Naive thymus-derived CD4-positive, alpha-beta T cell (primary cell): Measurements from ENCODE around the gene TAS2R3. TPM values are rescaled to one million over a fixed set of nuclear protein-coding genes. Genes with fewer than 3 reads are reported as not detected.

Experiments used
- ATAC-seq: fragments of 150-1000 bp; cut with Tn5 transposase; 2 replicates; pipeline ENCODE4 v1.10.0; 2021; ENCODE audit warnings: mild to moderate bottlenecking, moderate library complexity
- CTCF ChIA-PET: fragments of 350-600 bp; sonication (Branson Sonifier 250); formaldehyde crosslinking; loops from one replicate; lab custom pipeline; 2021; ENCODE audit warnings: antibody characterized with exemption; lab: Charles Lee
- POLR2A ChIA-PET: fragments of 350-600 bp; sonication (Branson Sonifier 250); formaldehyde crosslinking; loops from one replicate; lab custom pipeline; 2021; ENCODE audit warnings: antibody characterized with exemption, inconsistent platforms; lab: Charles Lee
- DNase-seq, 9 donors: peaks; one replicate each; pipeline versions ENCODE4 v3.0.0 to v3.0.0-alpha.2; 2020 to 2022; ENCODE audit warnings: mixed read lengths in 1 of 9
- H3K27ac ChIP-seq: one replicate; pipeline ENCODE4 v1.7.0; 2013; ENCODE audit warnings: mild to moderate bottlenecking, low read depth, low read length, moderate library complexity
- H3K27me3 ChIP-seq, 2 donors: one replicate each; pipeline ENCODE4 v1.7.0; 2013; ENCODE audit warnings: low read length in 2 of 2, mild to moderate bottlenecking in 2 of 2, moderate library complexity in 2 of 2; ENCODE audit not compliant: control insufficient read depth in 2 of 2, insufficient read depth in 2 of 2
- H3K36me3 ChIP-seq, 3 experiments: 1 replicate in 2 of 3; 2 replicates in 1 of 3; pipeline ENCODE4 v1.7.0; 2013; ENCODE audit warnings: low read length in 3 of 3, mild to moderate bottlenecking in 3 of 3, moderate library complexity in 1 of 3; ENCODE audit not compliant: insufficient read depth in 3 of 3, control insufficient read depth in 2 of 3
- H3K4me1 ChIP-seq, 2 donors: one replicate each; pipeline ENCODE4 v1.7.0; 2013; ENCODE audit warnings: low read length in 2 of 2, mild to moderate bottlenecking in 2 of 2, moderate library complexity in 1 of 2; ENCODE audit not compliant: control insufficient read depth in 2 of 2, insufficient read depth in 2 of 2
- H3K4me3 ChIP-seq: 2 replicates; pipeline ENCODE4 v1.7.0; 2013; ENCODE audit warnings: mild to moderate bottlenecking, low read length
- H3K9me3 ChIP-seq, 3 experiments: 1 replicate in 2 of 3; 2 replicates in 1 of 3; pipeline ENCODE4 v1.7.0; 2013; ENCODE audit warnings: low read length in 3 of 3; ENCODE audit not compliant: control insufficient read depth in 2 of 3
- H3K27ac Mint-ChIP-seq, 9 donors: one replicate each; pipeline ENCODE4 v1.8.0; 2020 to 2022; ENCODE audit warnings: mixed read lengths in 9 of 9, mild to moderate bottlenecking in 8 of 9, moderate library complexity in 5 of 9, inconsistent platforms in 2 of 9
- H3K27me3 Mint-ChIP-seq, 5 donors: one replicate each; pipeline ENCODE4 v1.8.0; 2021 to 2022; ENCODE audit warnings: mixed read lengths in 5 of 5, mild to moderate bottlenecking in 1 of 5
- H3K36me3 Mint-ChIP-seq, 5 donors: one replicate each; pipeline ENCODE4 v1.8.0; 2020 to 2022; ENCODE audit warnings: mixed read lengths in 5 of 5, mild to moderate bottlenecking in 3 of 5, inconsistent platforms in 1 of 5
- H3K4me1 Mint-ChIP-seq, 7 donors: one replicate each; pipeline ENCODE4 v1.8.0; 2020 to 2022; ENCODE audit warnings: mixed read lengths in 7 of 7, mild to moderate bottlenecking in 3 of 7, inconsistent platforms in 1 of 7
- H3K4me3 Mint-ChIP-seq, 10 donors: one replicate each; pipeline ENCODE4 v1.8.0; 2020 to 2022; ENCODE audit warnings: mild to moderate bottlenecking in 10 of 10, mixed read lengths in 10 of 10, moderate library complexity in 6 of 10, inconsistent platforms in 2 of 10
- H3K9me3 Mint-ChIP-seq, 11 donors: one replicate each; pipeline ENCODE4 v1.8.0; 2020 to 2022; ENCODE audit warnings: mixed read lengths in 11 of 11, mild to moderate bottlenecking in 4 of 11, inconsistent platforms in 1 of 11, moderate library complexity in 1 of 11
- intact Hi-C, 2 donors: fragments of 100-400 bp; cut with micrococcal nuclease; formaldehyde crosslinking; loops; one replicate each; pipeline ENCODE4 v1.15.1; 2023
- polyA plus RNA-seq, 2 donors: library from polyadenylated mRNA; unstranded; fragments of 300-500 nt; fragmentation: Illumina TruSeq; gene quantifications; one replicate each; pipeline ENCODE4 v1.2.3, GENCODE V29; 2021
- total RNA-seq, 6 experiments: library from RNA in 5 of 6; stranded (reverse) in 5 of 6; gene quantifications; 1 replicate in 5 of 6; 2 replicates in 1 of 6; pipeline ENCODE4 v1.2.3 and lab custom pipeline; 2021 to 2026

TAS2R3 gene
- 10 to 100 TPM in 1 of 5 experiments, 1 to 10 TPM in 4; 1.2 to 11.4 (median 1.9) TPM for total RNA-seq
- not detected for polyA plus RNA-seq
- not detected for total RNA-seq (lab: John Stamatoyannopoulos, UW)

DNA sequence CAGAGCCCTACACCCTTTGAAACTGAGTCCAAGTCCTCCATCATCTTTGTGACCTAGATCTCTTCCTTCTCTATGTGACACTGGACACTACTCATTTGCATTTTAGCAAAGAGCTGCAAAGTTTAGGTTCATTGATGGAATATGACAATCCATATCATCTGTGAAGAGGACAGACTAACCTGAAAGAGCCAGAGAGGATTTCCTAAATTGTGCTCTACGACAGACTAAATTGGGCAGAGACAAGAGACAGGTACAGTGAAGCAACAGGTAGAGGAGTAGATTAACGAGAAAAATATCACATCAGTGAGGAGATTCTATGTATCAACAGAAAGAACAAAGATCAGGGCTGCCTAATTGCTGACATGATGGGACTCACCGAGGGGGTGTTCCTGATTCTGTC lies at the start of gene TAS2R3:
TAS2R3 (plus strand) TSS at position 301 of the 400 bp plus-strand sequence; CDS start at position 363, 62 bp downstream.
- ChIA-PET POLR2A (no interaction called here), CTCF (no interaction called here)
- Mint-ChIP-seq H3K4me1 (peaks cover 0 to 14% (median 10%) of the 10 kb centered on the region in 7 donors), H3K9me3 (peaks cover 0 to 2% (median 0%) of the 10 kb centered on the region in 11 donors), H3K36me3 (peaks cover 9 to 79% (median 62%) of the 10 kb centered on the region in 5 donors), H3K27ac (no peak within 1 kb of the TSS), H3K27me3 (no peaks in the 10 kb centered on the region), H3K4me3 (no peak within 1 kb of the TSS)
- H3K4me3 ChIP-seq, result no peak within 1 kb of the TSS
- peaks cover 0 to 56% (median 4%) of the 10 kb centered on the region in 3 experiments for H3K36me3 ChIP-seq
- no peaks in the 10 kb centered on the region for H3K27me3 ChIP-seq
- H3K4me1 ChIP-seq, result no peaks in the 10 kb centered on the region
- H3K27ac ChIP-seq, result no peak within 1 kb of the TSS
- intact Hi-C loops, result no loop called here
- no peak for ATAC-seq
- H3K9me3 ChIP-seq, result no peaks in the 10 kb centered on the region
- no peak for DNase-seq

- CTCF ChIA-PET, result interaction anchor here (1.6 kb wide), 1 partner anchor 61 kb away, joined by 6 read pairs; no protein-coding TSS in a partner anchor
- no peaks in the 10 kb centered on the region for H3K9me3 ChIP-seq
- intact Hi-C loops, result no loop called here
- no peak overlapping the region for H3K4me3 Mint-ChIP-seq
- no peak overlapping the region for H3K4me3 ChIP-seq
- H3K4me1 Mint-ChIP-seq, result peaks cover 0 to 15% (median 0%) of the 10 kb centered on the region in 7 donors
- peaks cover 0 to 17% (median 5%) of the 10 kb centered on the region in 5 donors for H3K36me3 Mint-ChIP-seq
- POLR2A ChIA-PET, result interaction anchor here (1.3 kb wide), 1 partner anchor 23 kb away, joined by 5 read pairs; the partner anchor contains the start of gene SSBP1
- no peaks in the 10 kb centered on the region for H3K36me3 ChIP-seq
- H3K27ac ChIP-seq, result no peak overlapping the region
- no peak overlapping the region for H3K27ac Mint-ChIP-seq
- H3K27me3 ChIP-seq, result no peaks in the 10 kb centered on the region
- no peaks in the 10 kb centered on the region for H3K4me1 ChIP-seq
- peaks cover 0 to 8% (median 0%) of the 10 kb centered on the region in 5 donors for H3K27me3 Mint-ChIP-seq
- peaks cover 0 to 2% (median 0%) of the 10 kb centered on the region in 11 donors for H3K9me3 Mint-ChIP-seq
- ATAC-seq, result no peak
- DNase-seq, result no peak
These were observed 49.3 kb upstream of the TAS2R3 start for GRCh38 chr7:141714571-141714970.

- peaks cover 0 to 2% (median 0%) of the 10 kb centered on the region in 11 donors for H3K9me3 Mint-ChIP-seq
- H3K36me3 Mint-ChIP-seq, result peaks cover 0 to 17% (median 5%) of the 10 kb centered on the region in 5 donors
- no peak overlapping the region for H3K4me3 Mint-ChIP-seq
- ATAC-seq, result no peak
- Histone ChIP-seq H3K27ac (no peak overlapping the region), H3K36me3 (no peaks in the 10 kb centered on the region), H3K4me3 (no peak overlapping the region), H3K4me1 (no peaks in the 10 kb centered on the region), H3K27me3 (no peaks in the 10 kb centered on the region), H3K9me3 (no peaks in the 10 kb centered on the region)
- H3K27me3 Mint-ChIP-seq, result peaks cover 0 to 8% (median 0%) of the 10 kb centered on the region in 5 donors
- intact Hi-C loops, result no loop called here
- no peak for DNase-seq
- H3K4me1 Mint-ChIP-seq, result peaks cover 0 to 18% (median 0%) of the 10 kb centered on the region in 7 donors
- ChIA-PET POLR2A (interaction anchor here (1.0 to 1.3 kb wide), 2 partner anchors 19 to 22 kb away, joined by 3 to 5 read pairs; partner anchors contain the start of gene SSBP1), CTCF (interaction anchor here (1.6 kb wide), 1 partner anchor 61 kb away, joined by 6 read pairs; no protein-coding TSS in a partner anchor)
- H3K27ac Mint-ChIP-seq, result no peak overlapping the region
These were observed 48.9 kb upstream of the TAS2R3 start for GRCh38 chr7:141715018-141715417.

DNA sequence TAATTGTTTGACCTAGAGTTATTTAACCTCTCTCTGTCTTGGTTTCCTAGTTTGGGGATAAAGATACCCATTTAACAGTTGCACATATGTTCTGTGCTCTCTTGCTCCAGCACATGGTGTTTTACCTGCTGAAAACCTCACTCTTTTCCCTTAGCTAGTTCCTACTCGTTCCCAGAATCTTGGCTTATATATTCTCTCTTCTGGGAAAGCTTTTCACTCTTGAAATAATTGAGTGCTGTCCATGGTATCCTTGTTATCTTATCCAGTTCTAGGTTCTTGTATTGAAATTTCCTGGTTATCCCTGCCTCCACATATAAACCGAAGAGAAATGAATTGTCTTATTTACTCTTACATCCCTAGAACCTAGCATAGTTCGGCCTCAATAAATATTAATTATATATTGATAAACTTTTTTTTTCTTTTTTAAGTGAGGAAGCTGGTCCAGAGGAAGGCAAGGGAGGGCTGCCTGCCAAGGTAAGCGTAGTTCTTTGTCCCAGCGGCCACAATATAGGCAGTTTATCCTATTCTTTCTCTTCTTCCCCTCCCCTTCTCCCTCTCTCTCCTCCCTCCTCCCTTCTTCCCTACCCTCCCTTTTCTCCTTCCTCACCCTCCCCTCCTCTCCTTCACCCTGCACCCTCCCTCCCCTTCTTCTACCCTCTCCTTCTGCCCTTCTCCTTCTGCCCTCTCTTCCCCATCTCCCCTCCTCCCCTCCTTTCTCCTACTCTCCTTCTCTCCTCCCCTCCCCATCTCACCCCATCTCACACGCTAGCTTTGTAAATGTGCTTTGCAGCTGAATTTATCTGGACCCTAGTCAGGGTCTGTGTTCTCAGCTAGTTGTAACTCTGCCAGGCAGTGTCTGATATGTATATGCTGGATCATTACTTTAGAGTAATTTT lies 47.9 kb upstream of the TAS2R3 start:
- ChIA-PET POLR2A (interaction anchor here (1.0 to 1.3 kb wide), 3 partner anchors 15 to 21 kb away, joined by 3 to 5 read pairs (median 3); partner anchors contain the start of gene SSBP1), CTCF (interaction anchor here (1.6 kb wide), 1 partner anchor 62 kb away, joined by 6 read pairs; no protein-coding TSS in a partner anchor)
- no peak for DNase-seq
- Mint-ChIP-seq H3K27me3 (peaks cover 0 to 8% (median 0%) of the 10 kb centered on the region in 5 donors), H3K4me1 (peaks cover 0 to 18% (median 0%) of the 10 kb centered on the region in 7 donors), H3K4me3 (no peak overlapping the region), H3K36me3 (peaks cover 0 to 16% (median 4%) of the 10 kb centered on the region in 5 donors), H3K9me3 (peaks cover 0 to 2% (median 0%) of the 10 kb centered on the region in 11 donors), H3K27ac (no peak overlapping the region)
- Histone ChIP-seq H3K9me3 (no peaks in the 10 kb centered on the region), H3K36me3 (no peaks in the 10 kb centered on the region), H3K27ac (no peak overlapping the region), H3K4me1 (no peaks in the 10 kb centered on the region), H3K4me3 (no peak overlapping the region), H3K27me3 (no peaks in the 10 kb centered on the region)
- intact Hi-C loops, result no loop called here
- ATAC-seq, result no peak

GRCh38 chr7:141717450-141717849 lies 46.4 kb upstream of the TAS2R3 start:
- Mint-ChIP-seq H3K36me3 (peaks cover 0 to 19% (median 0%) of the 10 kb centered on the region in 5 donors), H3K27me3 (peaks cover 0 to 8% (median 0%) of the 10 kb centered on the region in 5 donors), H3K4me3 (no peak overlapping the region), H3K27ac (no peak overlapping the region), H3K4me1 (peaks cover 0 to 9% (median 0%) of the 10 kb centered on the region in 7 donors), H3K9me3 (no peaks in the 10 kb centered on the region)
- ATAC-seq (no peak), DNase-seq (no peak)
- Histone ChIP-seq H3K9me3 (no peaks in the 10 kb centered on the region), H3K36me3 (no peaks in the 10 kb centered on the region), H3K27ac (no peak overlapping the region), H3K27me3 (no peaks in the 10 kb centered on the region), H3K4me1 (no peaks in the 10 kb centered on the region), H3K4me3 (no peak overlapping the region)
- CTCF ChIA-PET, result no interaction called here
- POLR2A ChIA-PET, result interaction anchor here (1.0 kb wide), 1 partner anchor 16 kb away, joined by 3 read pairs; no protein-coding TSS in a partner anchor
- intact Hi-C loops, result no loop called here

- no peak for ATAC-seq
- Mint-ChIP-seq H3K36me3 (peaks cover 0 to 42% (median 1%) of the 10 kb centered on the region in 5 donors), H3K4me1 (peaks cover 0 to 8% (median 0%) of the 10 kb centered on the region in 7 donors), H3K4me3 (no peak overlapping the region), H3K9me3 (no peaks in the 10 kb centered on the region), H3K27ac (no peak overlapping the region), H3K27me3 (peaks cover 0 to 4% (median 0%) of the 10 kb centered on the region in 5 donors)
- no peaks in the 10 kb centered on the region for H3K4me1 ChIP-seq
- POLR2A ChIA-PET, result no interaction called here
- H3K27me3 ChIP-seq, result no peaks in the 10 kb centered on the region
- H3K27ac ChIP-seq, result no peak overlapping the region
- DNase-seq, result no peak
- CTCF ChIA-PET, result interaction anchor here (1.4 to 1.6 kb wide), 2 partner anchors 15 to 68 kb away, joined by 6 read pairs; no protein-coding TSS in a partner anchor
- no peaks in the 10 kb centered on the region for H3K9me3 ChIP-seq
- intact Hi-C loops, result no loop called here
- no peak overlapping the region for H3K4me3 ChIP-seq
- peaks cover 0 to 3% (median 0%) of the 10 kb centered on the region in 3 experiments for H3K36me3 ChIP-seq
These were observed 41.4 kb upstream of the TAS2R3 start for GRCh38 chr7:141722529-141722928.
